Measurements from ENCODE around the gene TCEA2. TPM values are rescaled to one million over a fixed set of nuclear protein-coding genes. Genes with fewer than 3 reads are reported as not detected.

TCEA2 gene
- total and polyA plus RNA-seq, 9 of the 15 experiments (the other 6 are each of a cell fraction or from before 2014, with no cell fraction given), result 1.4 to 28.7 (median 5.4) TPM

DNA sequence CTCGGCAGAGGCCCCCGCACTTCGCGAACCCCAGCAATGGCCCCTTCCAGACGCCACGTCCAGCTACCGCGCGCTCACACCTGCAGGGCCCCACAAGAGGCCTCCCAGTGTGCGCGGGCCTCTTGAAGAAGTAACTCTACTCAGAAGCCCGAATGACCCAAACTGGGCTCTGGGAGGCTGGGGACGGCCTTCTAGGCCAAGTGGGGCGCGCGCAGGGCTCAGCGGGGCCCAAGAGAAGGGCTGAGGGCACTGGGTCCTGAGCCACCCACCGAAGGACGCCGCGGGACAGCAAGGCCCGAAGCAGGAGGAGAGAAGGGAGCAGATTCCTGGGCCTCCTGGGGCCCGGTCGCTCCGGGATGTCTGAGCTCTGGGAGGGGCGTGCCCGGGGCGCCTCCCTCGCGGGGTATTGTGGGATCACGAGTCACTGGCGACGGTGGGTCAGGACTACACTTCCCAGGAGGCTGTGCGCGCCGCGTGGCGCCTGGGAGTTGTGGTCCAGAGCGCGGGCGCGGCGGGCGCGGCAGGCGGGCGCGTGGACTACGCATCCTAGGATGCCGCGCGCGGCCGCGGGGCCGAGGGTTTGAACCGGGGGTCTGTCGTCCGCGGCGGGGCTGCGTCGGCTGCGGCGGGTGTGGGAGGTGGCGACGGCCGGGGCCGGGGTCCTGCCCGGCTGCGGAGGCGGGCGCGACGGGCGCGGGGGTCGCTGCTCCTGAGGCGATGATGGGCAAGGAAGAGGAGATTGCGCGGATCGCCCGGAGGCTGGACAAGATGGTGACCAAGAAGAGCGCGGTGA, at the start of gene TCEA2 (continued):
- TF ChIP-seq ZNF592 (IDR thresholded peaks at IDR 0.05) (peak; percentile 97), ZNF280B (CRISPR knock-in tag; IDR thresholded peaks at IDR 0.05) (no peak), NCOA2 (IDR thresholded peaks at IDR 0.05; ENCODE audit: partially characterized antibody in 2 of 2) (no peak), HNRNPK (IDR thresholded peaks at IDR 0.05; ENCODE audit: low read depth, low read length, poor library complexity, severe bottlenecking) (no peak), MCM3 (IDR thresholded peaks at IDR 0.05) (no peak), SMARCB1 (IDR thresholded peaks at IDR 0.05; ENCODE audit: insufficient read length, low read depth) (no peak), ZNF174 (CRISPR knock-in tag; IDR thresholded peaks at IDR 0.05) (no peak; the same call in 1 of the 2 replicates), MITF (IDR thresholded peaks at IDR 0.05) (0 out of 2 replicates have a peak, but pooled peaks have one; percentile 27), ZNF197 (CRISPR knock-in tag; IDR thresholded peaks at IDR 0.05; ENCODE audit: low read depth) (peak; percentile 98)
- TF ChIP-seq, protein P1, sequence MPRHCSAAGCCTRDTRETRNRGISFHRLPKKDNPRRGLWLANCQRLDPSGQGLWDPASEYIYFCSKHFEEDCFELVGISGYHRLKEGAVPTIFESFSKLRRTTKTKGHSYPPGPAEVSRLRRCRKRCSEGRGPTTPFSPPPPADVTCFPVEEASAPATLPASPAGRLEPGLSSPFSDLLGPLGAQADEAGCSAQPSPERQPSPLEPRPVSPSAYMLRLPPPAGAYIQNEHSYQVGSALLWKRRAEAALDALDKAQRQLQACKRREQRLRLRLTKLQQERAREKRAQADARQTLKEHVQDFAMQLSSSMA (CRISPR knock-in tag; IDR thresholded peaks at IDR 0.05), result no peak
- TF ChIP-seq, protein P2, sequence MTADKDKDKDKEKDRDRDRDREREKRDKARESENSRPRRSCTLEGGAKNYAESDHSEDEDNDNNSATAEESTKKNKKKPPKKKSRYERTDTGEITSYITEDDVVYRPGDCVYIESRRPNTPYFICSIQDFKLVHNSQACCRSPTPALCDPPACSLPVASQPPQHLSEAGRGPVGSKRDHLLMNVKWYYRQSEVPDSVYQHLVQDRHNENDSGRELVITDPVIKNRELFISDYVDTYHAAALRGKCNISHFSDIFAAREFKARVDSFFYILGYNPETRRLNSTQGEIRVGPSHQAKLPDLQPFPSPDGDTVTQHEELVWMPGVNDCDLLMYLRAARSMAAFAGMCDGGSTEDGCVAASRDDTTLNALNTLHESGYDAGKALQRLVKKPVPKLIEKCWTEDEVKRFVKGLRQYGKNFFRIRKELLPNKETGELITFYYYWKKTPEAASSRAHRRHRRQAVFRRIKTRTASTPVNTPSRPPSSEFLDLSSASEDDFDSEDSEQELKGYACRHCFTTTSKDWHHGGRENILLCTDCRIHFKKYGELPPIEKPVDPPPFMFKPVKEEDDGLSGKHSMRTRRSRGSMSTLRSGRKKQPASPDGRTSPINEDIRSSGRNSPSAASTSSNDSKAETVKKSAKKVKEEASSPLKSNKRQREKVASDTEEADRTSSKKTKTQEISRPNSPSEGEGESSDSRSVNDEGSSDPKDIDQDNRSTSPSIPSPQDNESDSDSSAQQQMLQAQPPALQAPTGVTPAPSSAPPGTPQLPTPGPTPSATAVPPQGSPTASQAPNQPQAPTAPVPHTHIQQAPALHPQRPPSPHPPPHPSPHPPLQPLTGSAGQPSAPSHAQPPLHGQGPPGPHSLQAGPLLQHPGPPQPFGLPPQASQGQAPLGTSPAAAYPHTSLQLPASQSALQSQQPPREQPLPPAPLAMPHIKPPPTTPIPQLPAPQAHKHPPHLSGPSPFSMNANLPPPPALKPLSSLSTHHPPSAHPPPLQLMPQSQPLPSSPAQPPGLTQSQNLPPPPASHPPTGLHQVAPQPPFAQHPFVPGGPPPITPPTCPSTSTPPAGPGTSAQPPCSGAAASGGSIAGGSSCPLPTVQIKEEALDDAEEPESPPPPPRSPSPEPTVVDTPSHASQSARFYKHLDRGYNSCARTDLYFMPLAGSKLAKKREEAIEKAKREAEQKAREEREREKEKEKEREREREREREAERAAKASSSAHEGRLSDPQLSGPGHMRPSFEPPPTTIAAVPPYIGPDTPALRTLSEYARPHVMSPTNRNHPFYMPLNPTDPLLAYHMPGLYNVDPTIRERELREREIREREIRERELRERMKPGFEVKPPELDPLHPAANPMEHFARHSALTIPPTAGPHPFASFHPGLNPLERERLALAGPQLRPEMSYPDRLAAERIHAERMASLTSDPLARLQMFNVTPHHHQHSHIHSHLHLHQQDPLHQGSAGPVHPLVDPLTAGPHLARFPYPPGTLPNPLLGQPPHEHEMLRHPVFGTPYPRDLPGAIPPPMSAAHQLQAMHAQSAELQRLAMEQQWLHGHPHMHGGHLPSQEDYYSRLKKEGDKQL (CRISPR knock-in tag; IDR thresholded peaks at IDR 0.05; ENCODE audit: borderline replicate concordance), result no peak
